CD14-positive monocyte (primary cell): ENCODE data around the gene VAV2. TPM values are rescaled to one million over a fixed set of nuclear protein-coding genes. Genes with fewer than 3 reads are reported as not detected.

Source experiments
- DNase-seq, 3 donors: peaks; one replicate each; pipeline ENCODE4 v3.0.0-alpha.2; 2011 to 2022
- H2AFZ ChIP-seq: 2 replicates; pipeline ENCODE4 v1.6.0; 2012; ENCODE audit warnings: mild to moderate bottlenecking, low read depth, low read length, inconsistent platforms; ENCODE audit not compliant: insufficient read depth, poor library complexity, severe bottlenecking
- H3K27ac ChIP-seq, 2 donors: 1 replicate in 1 of 2; 2 replicates in 1 of 2; pipeline ENCODE4 v1.5.1; 2012 to 2013; ENCODE audit warnings: low read length in 2 of 2, control low read depth in 1 of 2, inconsistent platforms in 1 of 2, low read depth in 1 of 2, mild to moderate bottlenecking in 1 of 2
- H3K27me3 ChIP-seq, 2 donors: one replicate each; pipeline versions ENCODE4 v1.6.0 to v1.6.1; 2011 to 2013; ENCODE audit warnings: low read length in 2 of 2; ENCODE audit not compliant: control insufficient read depth in 2 of 2, insufficient read depth in 2 of 2
- H3K36me3 ChIP-seq, 2 donors: replicated peaks in 1 of 2; 1 replicate in 1 of 2; 2 replicates in 1 of 2; pipeline versions ENCODE4 v1.5.1 to v1.6.1; 2012 to 2013; ENCODE audit warnings: low read length in 2 of 2, control low read depth in 1 of 2, inconsistent platforms in 1 of 2, mild to moderate bottlenecking in 1 of 2; ENCODE audit not compliant: insufficient read depth in 2 of 2, control insufficient read depth in 1 of 2
- H3K4me1 ChIP-seq, 2 donors: 1 replicate in 1 of 2; 2 replicates in 1 of 2; pipeline versions ENCODE4 v1.5.1 to v1.6.1; 2012 to 2013; ENCODE audit warnings: low read length in 2 of 2, control low read depth in 1 of 2, inconsistent platforms in 1 of 2, mild to moderate bottlenecking in 1 of 2, moderate library complexity in 1 of 2; ENCODE audit not compliant: insufficient read depth in 2 of 2, control insufficient read depth in 1 of 2
- H3K4me2 ChIP-seq: replicated peaks from 2 replicates; pipeline ENCODE3; 2012; ENCODE audit warnings: low read length, moderate library complexity, mild to moderate bottlenecking; ENCODE audit not compliant: poor library complexity, severe bottlenecking; ENCODE audit errors: extremely low read depth
- H3K4me3 ChIP-seq, 3 experiments: fragments of 200-600 bp in 1 of 3; sonication (generic) in 1 of 3; replicated peaks in 1 of 3; 1 replicate in 2 of 3; 2 replicates in 1 of 3; pipeline ENCODE4 v1.5.1; 2011 to 2013; ENCODE audit warnings: low read length in 3 of 3, mild to moderate bottlenecking in 3 of 3, control low read depth in 2 of 3, low read depth in 2 of 3, inconsistent platforms in 1 of 3, moderate library complexity in 1 of 3
- H3K79me2 ChIP-seq: 2 replicates; pipeline ENCODE4 v1.6.0; 2012; ENCODE audit warnings: mild to moderate bottlenecking, control low read depth, inconsistent platforms, low read length, moderate library complexity; ENCODE audit not compliant: insufficient read depth
- H3K9ac ChIP-seq: 2 replicates; pipeline ENCODE4 v1.6.0; 2017; ENCODE audit warnings: low read length, mild to moderate bottlenecking; ENCODE audit not compliant: insufficient read depth, poor library complexity, severe bottlenecking
- H3K9me3 ChIP-seq, 2 donors: replicated peaks in 1 of 2; 1 replicate in 1 of 2; 2 replicates in 1 of 2; pipeline versions ENCODE4 v1.5.1 to v1.6.1; 2012 to 2013; ENCODE audit warnings: low read length in 2 of 2, control low read depth in 1 of 2; ENCODE audit not compliant: control insufficient read depth in 1 of 2, insufficient read depth in 1 of 2
- H4K20me1 ChIP-seq: 2 replicates; pipeline ENCODE4 v1.6.0; 2012; ENCODE audit warnings: mild to moderate bottlenecking, low read length, control low read depth, moderate library complexity; ENCODE audit not compliant: insufficient read depth
- H3K27ac Mint-ChIP-seq, 7 donors: one replicate each; pipeline ENCODE4 v1.8.0; 2020; ENCODE audit warnings: mild to moderate bottlenecking in 7 of 7, mixed read lengths in 7 of 7, moderate library complexity in 6 of 7, inconsistent platforms in 2 of 7
- H3K27me3 Mint-ChIP-seq, 3 donors: one replicate each; pipeline ENCODE4 v1.8.0; 2021 to 2022; ENCODE audit warnings: low read depth in 3 of 3, mild to moderate bottlenecking in 3 of 3, mixed read lengths in 3 of 3, moderate library complexity in 3 of 3, inconsistent platforms in 1 of 3
- H3K36me3 Mint-ChIP-seq, 2 donors: one replicate each; pipeline ENCODE4 v1.8.0; 2020; ENCODE audit warnings: mixed read lengths in 2 of 2, inconsistent platforms in 1 of 2, mild to moderate bottlenecking in 1 of 2
- H3K4me1 Mint-ChIP-seq: one replicate; pipeline ENCODE4 v1.8.0; 2020; ENCODE audit warnings: mild to moderate bottlenecking, mixed read lengths
- H3K4me3 Mint-ChIP-seq, 2 donors: one replicate each; pipeline ENCODE4 v1.8.0; 2020; ENCODE audit warnings: mild to moderate bottlenecking in 2 of 2, mixed read lengths in 2 of 2, moderate library complexity in 1 of 2
- H3K9me3 Mint-ChIP-seq, 7 donors: one replicate each; pipeline ENCODE4 v1.8.0; 2020 to 2022; ENCODE audit warnings: mixed read lengths in 7 of 7, mild to moderate bottlenecking in 6 of 7, moderate library complexity in 6 of 7, inconsistent platforms in 2 of 7
- CTCF ChIP-seq: fragments of 200-600 bp; IDR thresholded peaks from one replicate; pipeline ENCODE4 v1.8.0; 2022; ENCODE audit warnings: antibody characterized with exemption, mild to moderate bottlenecking
- WGBS: methylation state at CpG from one replicate; pipeline ENCODE4 v1.1.5; 2013; ENCODE audit warnings: missing lambda C conversion rate; ENCODE audit not compliant: insufficient coverage; 5-methylcytosine and 5-hydroxymethylcytosine counted together
- intact Hi-C, 2 donors: fragments of 100-400 bp; cut with micrococcal nuclease; formaldehyde crosslinking; loops; one replicate each; pipeline versions ENCODE4 v1.15.0 to v1.15.1; 2023
- polyA plus RNA-seq, 3 donors: library from polyadenylated mRNA; depleted of rRNA in 1 of 3; unstranded in 2 of 3; stranded (reverse) in 1 of 3; fragments of 300-500 nt in 2 of 3; fragments of >200 nt in 1 of 3; fragmentation: Illumina TruSeq in 2 of 3; gene quantifications; 1 replicate in 2 of 3; 2 replicates in 1 of 3; pipeline ENCODE4 v1.2.3, GENCODE V29; 2012 to 2021

The VAV2 gene
- polyA plus RNA-seq, 3 donors: 2.3 to 13.6 (median 2.3) TPM

DNA sequence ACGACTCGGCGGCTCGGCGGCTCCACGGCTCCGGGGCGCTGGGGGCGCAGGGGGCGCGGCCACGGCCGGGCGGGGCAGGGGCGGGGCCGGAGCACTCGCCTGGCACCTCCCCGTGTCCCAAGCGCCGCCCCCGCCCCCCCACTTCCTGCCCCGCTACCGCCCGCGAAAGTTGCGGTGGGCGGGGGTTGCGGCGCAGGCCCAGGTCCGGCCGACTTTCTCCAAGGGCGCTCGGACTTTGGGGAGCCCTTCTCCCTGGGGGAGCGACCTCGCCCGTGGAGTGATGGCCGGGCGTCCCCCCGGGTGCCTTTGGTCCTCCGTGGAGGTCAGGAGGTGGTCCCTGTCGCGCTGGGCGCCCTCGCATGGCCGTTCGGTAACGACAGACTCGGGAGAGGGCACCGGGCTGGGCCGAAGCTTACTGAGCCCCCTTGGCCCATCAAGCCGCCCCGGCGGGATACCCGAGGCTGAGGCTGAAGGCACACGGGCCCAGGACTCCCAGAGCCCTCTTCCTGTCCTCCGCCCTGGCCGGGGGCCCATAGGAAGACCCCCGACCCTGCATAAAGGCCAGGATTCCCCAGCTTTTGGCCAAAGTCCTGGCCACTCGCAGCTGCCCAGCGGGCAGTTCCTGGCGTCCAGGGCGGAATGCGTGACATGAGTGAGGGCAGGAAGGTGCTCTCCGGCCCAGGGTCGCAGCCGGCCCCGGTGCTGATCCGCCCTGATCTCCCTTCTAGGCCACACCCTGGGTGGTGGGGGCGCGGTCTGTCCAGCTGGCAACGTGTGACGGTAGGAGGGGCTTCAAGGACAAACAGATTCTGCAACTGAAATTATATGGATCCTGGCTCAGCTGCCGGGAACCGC lies 883 bp upstream of the VAV2 start:
- H3K9me3 ChIP-seq: no peaks in the 10 kb centered on the region
- no peaks in the 10 kb centered on the region for H3K36me3 ChIP-seq
- H3K4me2 ChIP-seq: peak overlapping the region; percentile 96
- peak; percentile 57 for TF ChIP-seq CTCF
- H3K36me3 Mint-ChIP-seq: no peaks in the 10 kb centered on the region
- H3K27ac ChIP-seq: peak overlapping the region; percentile 7 to 79
- H3K4me1 ChIP-seq: peaks cover 26 to 39% of the 10 kb centered on the region in 2 donors
- H3K4me3 Mint-ChIP-seq: peak overlapping the region; percentile 74 to 84
- H3K79me2 ChIP-seq: peaks cover 27% of the 10 kb centered on the region
- peak overlapping the region; percentile 75 for H3K9ac ChIP-seq
- peaks cover 22 to 29% (median 23%) of the 10 kb centered on the region in 3 donors for H3K27me3 Mint-ChIP-seq
- peak overlapping the region; percentile 62 to 91 (median 64) for H3K4me3 ChIP-seq
- H3K4me1 Mint-ChIP-seq: peaks cover 33% of the 10 kb centered on the region
- H3K27me3 ChIP-seq: peaks cover 0 to 15% of the 10 kb centered on the region in 2 donors
- peaks cover 0 to 6% (median 0%) of the 10 kb centered on the region in 7 donors for H3K9me3 Mint-ChIP-seq
- peak; percentile 51 to 54 (median 51) for DNase-seq
- intact Hi-C loops: loop anchor here in 1 of 2 donors (1.0 to 5.0 kb wide), 2 partner anchors 36 to 200 kb away; no protein-coding TSS in a partner anchor
- WGBS: 1% methylated on average over 71 of the region's 74 CpGs
- peak overlapping the region in 3 of 7 donors; percentile 22 to 64 (median 30) for H3K27ac Mint-ChIP-seq
- peaks cover 31% of the 10 kb centered on the region for H4K20me1 ChIP-seq
- peak overlapping the region; percentile 93 for H2AFZ ChIP-seq

GRCh38 chr9:133991214-133991921 lies 756 bp downstream of the VAV2 start:
- Mint-ChIP-seq H3K9me3 (peaks cover 0 to 6% (median 0%) of the 10 kb centered on the region in 7 donors), H3K27me3 (peaks cover 19 to 27% (median 27%) of the 10 kb centered on the region in 3 donors), H3K4me1 (peaks cover 34% of the 10 kb centered on the region), H3K27ac (peak overlapping the region in 1 of 7 donors; percentile 42), H3K36me3 (peaks cover 0 to 3% of the 10 kb centered on the region in 2 donors), H3K4me3 (peak overlapping the region; percentile 88 to 89)
- peaks cover 26 to 39% of the 10 kb centered on the region in 2 donors for H3K4me1 ChIP-seq
- 1% methylated on average over 73 of the region's 82 CpGs for whole genome bisulfite sequencing
- peak overlapping the region; percentile 96 for H3K4me2 ChIP-seq
- H3K9me3 ChIP-seq: no peaks in the 10 kb centered on the region
- peaks cover 45% of the 10 kb centered on the region for H4K20me1 ChIP-seq
- no peak overlapping the region for H2AFZ ChIP-seq
- H3K27ac ChIP-seq: no peak overlapping the region
- no peak for TF ChIP-seq CTCF
- H3K79me2 ChIP-seq: peaks cover 40% of the 10 kb centered on the region
- peak overlapping the region; percentile 64 for H3K9ac ChIP-seq
- intact Hi-C loops: loop anchor here in 1 of 2 donors (5.0 kb wide), 1 partner anchor 34 kb away; no protein-coding TSS in a partner anchor
- peaks cover 0 to 15% of the 10 kb centered on the region in 2 donors for H3K27me3 ChIP-seq
- peak in 1 of 3 donors; percentile 8 for DNase-seq
- no peaks in the 10 kb centered on the region for H3K36me3 ChIP-seq
- peak overlapping the region; percentile 59 to 91 (median 63) for H3K4me3 ChIP-seq
